ENCODE measurements around the gene ACOX2.

DNA sequence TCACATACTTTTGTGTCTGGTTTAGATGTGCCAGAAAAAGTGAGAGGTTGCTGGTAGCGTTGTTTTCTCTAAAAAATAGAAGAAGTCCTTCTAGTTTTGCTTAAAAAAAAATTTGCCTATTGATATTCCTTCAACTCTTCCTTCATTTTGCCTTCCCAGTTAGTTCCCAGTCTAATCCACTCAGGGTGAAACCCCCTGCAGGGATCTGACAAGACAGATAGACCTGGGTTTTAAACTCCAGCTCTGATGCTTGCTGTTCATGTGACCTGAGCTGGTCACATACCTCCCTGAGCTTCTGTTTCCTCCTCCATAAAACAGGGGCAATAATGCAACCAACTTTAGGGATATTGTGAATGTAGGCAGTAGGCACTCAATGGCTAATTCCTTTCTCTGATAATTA lies 63.7 kb downstream of the ACOX2 start:
- TF ChIP-seq, protein P1, sequence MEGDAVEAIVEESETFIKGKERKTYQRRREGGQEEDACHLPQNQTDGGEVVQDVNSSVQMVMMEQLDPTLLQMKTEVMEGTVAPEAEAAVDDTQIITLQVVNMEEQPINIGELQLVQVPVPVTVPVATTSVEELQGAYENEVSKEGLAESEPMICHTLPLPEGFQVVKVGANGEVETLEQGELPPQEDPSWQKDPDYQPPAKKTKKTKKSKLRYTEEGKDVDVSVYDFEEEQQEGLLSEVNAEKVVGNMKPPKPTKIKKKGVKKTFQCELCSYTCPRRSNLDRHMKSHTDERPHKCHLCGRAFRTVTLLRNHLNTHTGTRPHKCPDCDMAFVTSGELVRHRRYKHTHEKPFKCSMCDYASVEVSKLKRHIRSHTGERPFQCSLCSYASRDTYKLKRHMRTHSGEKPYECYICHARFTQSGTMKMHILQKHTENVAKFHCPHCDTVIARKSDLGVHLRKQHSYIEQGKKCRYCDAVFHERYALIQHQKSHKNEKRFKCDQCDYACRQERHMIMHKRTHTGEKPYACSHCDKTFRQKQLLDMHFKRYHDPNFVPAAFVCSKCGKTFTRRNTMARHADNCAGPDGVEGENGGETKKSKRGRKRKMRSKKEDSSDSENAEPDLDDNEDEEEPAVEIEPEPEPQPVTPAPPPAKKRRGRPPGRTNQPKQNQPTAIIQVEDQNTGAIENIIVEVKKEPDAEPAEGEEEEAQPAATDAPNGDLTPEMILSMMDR (IDR thresholded peaks at IDR 0.05) = no peak
- TF ChIP-seq EP300 (IDR thresholded peaks at IDR 0.05) (no peak), POLR2A (IDR thresholded peaks at IDR 0.05; ENCODE audit: low read length) (no peak), MAX (IDR thresholded peaks at IDR 0.05) (no peak)
